Ishikawa (cell line): Measurements from ENCODE around the gene NMUR1.

ENCODE experiments used
- CEBPB ChIP-seq: IDR thresholded peaks from 2 replicates; pipeline ENCODE4 v1.6.1; 2012
- CREB1 ChIP-seq: IDR thresholded peaks from 2 replicates; pipeline ENCODE4 v1.6.1; 2012; ENCODE audit warnings: low read depth
- EP300 ChIP-seq: IDR thresholded peaks from 2 replicates; pipeline ENCODE4 v1.6.1; 2012; ENCODE audit warnings: borderline replicate concordance
- FOXM1 ChIP-seq: IDR thresholded peaks from 2 replicates; pipeline ENCODE4 v1.6.1; 2012; ENCODE audit warnings: low read depth, borderline replicate concordance
- RAD21 ChIP-seq: IDR thresholded peaks from 2 replicates; pipeline ENCODE4 v1.6.1; 2012; ENCODE audit warnings: low read depth
- TAF1 ChIP-seq: IDR thresholded peaks from 2 replicates; pipeline ENCODE4 v1.6.1; 2012; ENCODE audit warnings: low read depth, mild to moderate bottlenecking
- TCF12 ChIP-seq: IDR thresholded peaks from 2 replicates; pipeline ENCODE4 v1.6.1; 2012; ENCODE audit warnings: low read depth
- TEAD4 ChIP-seq: IDR thresholded peaks from 2 replicates; pipeline ENCODE4 v1.6.1; 2012
- YY1 ChIP-seq: IDR thresholded peaks from 2 replicates; pipeline ENCODE4 v1.6.1; 2012; ENCODE audit warnings: low read depth
- ZBTB7A ChIP-seq: IDR thresholded peaks from 2 replicates; pipeline ENCODE4 v1.6.1; 2012; ENCODE audit warnings: low read depth
- TF ChIP-seq, protein P1 (sequence below): IDR thresholded peaks from 2 replicates; pipeline ENCODE4 v1.6.1; 2012
- TF ChIP-seq, protein P2 (sequence below): IDR thresholded peaks from 2 replicates; pipeline ENCODE4 v1.6.1; 2012; ENCODE audit warnings: low read depth, mild to moderate bottlenecking
- TF ChIP-seq, protein P3 (sequence below): IDR thresholded peaks from 2 replicates; pipeline ENCODE4 v1.6.1; 2012

DNA sequence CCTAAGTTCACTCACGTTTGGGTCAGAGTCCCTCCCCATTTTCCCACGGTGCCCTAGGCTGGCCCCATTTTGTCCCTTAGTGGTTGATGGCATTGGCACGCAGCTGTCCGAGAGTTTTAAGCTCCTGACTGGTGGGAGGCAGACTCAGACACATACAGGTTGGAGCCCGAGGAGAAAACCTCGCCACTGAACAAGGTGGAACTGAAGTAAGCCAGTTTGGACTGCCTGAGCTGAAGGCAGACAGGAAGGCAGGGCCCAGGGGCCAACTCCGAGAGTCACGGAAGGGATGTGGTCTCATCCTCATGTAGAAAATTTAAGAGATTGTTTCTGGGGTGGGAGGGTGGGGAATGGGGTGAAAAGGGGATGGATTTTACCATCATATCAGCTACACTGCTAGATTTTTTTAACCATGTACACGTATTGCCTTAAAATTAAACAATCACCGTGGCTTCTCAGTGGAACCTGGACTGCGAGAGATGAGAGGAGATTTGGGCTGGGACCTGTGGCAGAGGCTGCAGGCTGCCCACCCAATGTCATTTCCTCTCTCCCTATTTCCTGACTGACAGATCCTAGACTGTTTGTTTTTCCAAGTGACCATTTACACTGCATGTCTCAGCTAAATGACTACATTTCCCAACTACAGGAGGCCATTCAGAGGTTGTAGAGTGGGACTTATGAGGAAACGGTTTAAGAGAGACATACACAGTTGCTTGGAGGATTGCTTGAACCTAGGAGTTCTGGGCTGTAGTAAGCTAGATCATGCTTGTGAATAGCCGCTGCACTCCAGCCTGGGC, 19.4 kb upstream of the NMUR1 start:
- TF ChIP-seq CREB1 (no peak), RAD21 (no peak), FOXM1 (no peak), YY1 (no peak), EP300 (no peak), CEBPB (no peak), TAF1 (no peak), TCF12 (no peak), ZBTB7A (no peak), TEAD4 (no peak)
- TF ChIP-seq, protein P1, sequence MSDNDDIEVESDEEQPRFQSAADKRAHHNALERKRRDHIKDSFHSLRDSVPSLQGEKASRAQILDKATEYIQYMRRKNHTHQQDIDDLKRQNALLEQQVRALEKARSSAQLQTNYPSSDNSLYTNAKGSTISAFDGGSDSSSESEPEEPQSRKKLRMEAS, result no peak
- TF ChIP-seq, protein P2, sequence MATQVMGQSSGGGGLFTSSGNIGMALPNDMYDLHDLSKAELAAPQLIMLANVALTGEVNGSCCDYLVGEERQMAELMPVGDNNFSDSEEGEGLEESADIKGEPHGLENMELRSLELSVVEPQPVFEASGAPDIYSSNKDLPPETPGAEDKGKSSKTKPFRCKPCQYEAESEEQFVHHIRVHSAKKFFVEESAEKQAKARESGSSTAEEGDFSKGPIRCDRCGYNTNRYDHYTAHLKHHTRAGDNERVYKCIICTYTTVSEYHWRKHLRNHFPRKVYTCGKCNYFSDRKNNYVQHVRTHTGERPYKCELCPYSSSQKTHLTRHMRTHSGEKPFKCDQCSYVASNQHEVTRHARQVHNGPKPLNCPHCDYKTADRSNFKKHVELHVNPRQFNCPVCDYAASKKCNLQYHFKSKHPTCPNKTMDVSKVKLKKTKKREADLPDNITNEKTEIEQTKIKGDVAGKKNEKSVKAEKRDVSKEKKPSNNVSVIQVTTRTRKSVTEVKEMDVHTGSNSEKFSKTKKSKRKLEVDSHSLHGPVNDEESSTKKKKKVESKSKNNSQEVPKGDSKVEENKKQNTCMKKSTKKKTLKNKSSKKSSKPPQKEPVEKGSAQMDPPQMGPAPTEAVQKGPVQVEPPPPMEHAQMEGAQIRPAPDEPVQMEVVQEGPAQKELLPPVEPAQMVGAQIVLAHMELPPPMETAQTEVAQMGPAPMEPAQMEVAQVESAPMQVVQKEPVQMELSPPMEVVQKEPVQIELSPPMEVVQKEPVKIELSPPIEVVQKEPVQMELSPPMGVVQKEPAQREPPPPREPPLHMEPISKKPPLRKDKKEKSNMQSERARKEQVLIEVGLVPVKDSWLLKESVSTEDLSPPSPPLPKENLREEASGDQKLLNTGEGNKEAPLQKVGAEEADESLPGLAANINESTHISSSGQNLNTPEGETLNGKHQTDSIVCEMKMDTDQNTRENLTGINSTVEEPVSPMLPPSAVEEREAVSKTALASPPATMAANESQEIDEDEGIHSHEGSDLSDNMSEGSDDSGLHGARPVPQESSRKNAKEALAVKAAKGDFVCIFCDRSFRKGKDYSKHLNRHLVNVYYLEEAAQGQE, result no peak
- TF ChIP-seq, protein P3, sequence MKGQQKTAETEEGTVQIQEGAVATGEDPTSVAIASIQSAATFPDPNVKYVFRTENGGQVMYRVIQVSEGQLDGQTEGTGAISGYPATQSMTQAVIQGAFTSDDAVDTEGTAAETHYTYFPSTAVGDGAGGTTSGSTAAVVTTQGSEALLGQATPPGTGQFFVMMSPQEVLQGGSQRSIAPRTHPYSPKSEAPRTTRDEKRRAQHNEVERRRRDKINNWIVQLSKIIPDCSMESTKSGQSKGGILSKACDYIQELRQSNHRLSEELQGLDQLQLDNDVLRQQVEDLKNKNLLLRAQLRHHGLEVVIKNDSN, result no peak
